MM.1S (cell line): ENCODE data around the gene TYW1B.
"Not testable (repeated sequence)": the region's sequence is repeated elsewhere in the genome, so short reads cannot be mapped to it uniquely, and the experiment has no call there.

Experiments used
- CTCF ChIP-seq: fragments of 300-600 bp; sonication (generic); IDR thresholded peaks from 2 replicates; pipeline ENCODE4 v1.5.1; 2016; ENCODE audit warnings: antibody characterized with exemption, low read length, mixed read lengths
- EZH2 ChIP-seq: fragments of 300-600 bp; sonication (generic); optimal IDR thresholded peaks from 2 replicates; pipeline ENCODE3; 2017; ENCODE audit warnings: low read depth, mild to moderate bottlenecking, antibody characterized with exemption, low read length, mixed read lengths

- TF ChIP-seq CTCF, EZH2: not testable (repeated sequence)
Measured at GRCh38 chr7:72852937-72853336, 24.9 kb upstream of the TYW1B start.
